Pancreas (tissue), 10 donors: ENCODE data around the gene COL20A1. TPM values are rescaled to one million over a fixed set of nuclear protein-coding genes. Genes with fewer than 3 reads are reported as not detected.

Experiments used
- ATAC-seq, 4 donors: fragments of 200-7000 bp; cut with Tn5 transposase; one replicate each; pipeline versions ENCODE4 v1.8.0 to v1.9.1; 2020; ENCODE audit warnings: mild to moderate bottlenecking in 4 of 4, moderate library complexity in 4 of 4
- DNase-seq, 6 donors: peaks; one replicate each; pipeline ENCODE4 v3.0.0-alpha.2; 2020
- FAIRE-seq: peaks from 2 replicates; lab custom pipeline; 2012; peaks lifted over from hg19 to GRCh38; lab: Jason Lieb, UNC
- H3K27ac ChIP-seq, 4 donors: fragments of 200-600 bp; sonication (generic); 1 replicate in 3 of 4; 2 replicates in 1 of 4; pipeline versions ENCODE4 v1.5.0 to v1.8.0; 2020
- H3K27me3 ChIP-seq, 4 donors: fragments of 200-600 bp; one replicate each; pipeline ENCODE4 v1.8.0; 2021
- H3K36me3 ChIP-seq, 3 donors: fragments of 200-600 bp; sonication (generic) in 1 of 3; one replicate each; pipeline versions ENCODE4 v1.5.0 to v1.8.0; 2020 to 2021
- H3K4me1 ChIP-seq, 3 donors: fragments of 200-600 bp; one replicate each; pipeline ENCODE4 v1.8.0; 2021
- H3K4me3 ChIP-seq, 4 donors: fragments of 200-600 bp; sonication (generic) in 2 of 4; one replicate each; pipeline versions ENCODE4 v1.5.0 to v1.8.0; 2020 to 2021
- H3K9me3 ChIP-seq, 4 donors: fragments of 200-600 bp; one replicate each; pipeline ENCODE4 v1.8.0; 2021
- WGBS, 2 donors: extraction: QIAGEN DNeasy Blood & Tissue Kit; methylation state at CpG; one replicate each; pipeline ENCODE4 v1.1.7; 2013; 5-methylcytosine and 5-hydroxymethylcytosine counted together
- intact Hi-C, 3 donors: fragments of 100-400 bp; cut with DNase I; formaldehyde crosslinking; loops; one replicate each; pipeline versions ENCODE4 v1.11.1 to v1.14.2; 2022
- polyA plus RNA-seq, 2 donors: library from polyadenylated mRNA; stranded (reverse); fragments of 200-250 nt; gene quantifications; one replicate each; pipeline ENCODE4 v1.2.3, GENCODE V29; 2013
- total RNA-seq, 6 donors: library from RNA; stranded (reverse); fragmentation: NEBNext Ultra II Directional in 4 of 6; extraction: Animal tissue kit (Norgen Biotek cat#: 25700) in 4 of 6; gene quantifications; one replicate each; pipeline versions ENCODE4 v1.2.1 to v1.2.4, GENCODE V29; 2021 to 2023
- TF ChIP-seq, protein P1 (sequence below), 4 donors: fragments of 200-600 bp; sonication (generic) in 3 of 4; IDR thresholded peaks; one replicate each; pipeline versions ENCODE4 v1.5.0 to v1.8.0; 2021; ENCODE audit warnings: antibody characterized with exemption in 4 of 4
- donor health status: healthy with polysubstance abuse.
- donor health status: DM: no; HTN: no; CAD: no; lungs with moderate emphysema.
- donor health status: DM: no; HTN: no; CAD: no.
- donor health status: control.
- donor health status: control.
- donor health status: Bipolar disorder and iron deficiency.
- donor health status: DM: yes; HTN: yes; CAD: no.
- donor health status: DM: no; HTN: no; CAD: no.
- donor health status: DM: no; HTN: no; CAD: no.
- donor health status: DM: yes; HTN: yes; CAD: no.

COL20A1 gene
- total and polyA plus RNA-seq, 8 donors = 0.05 TPM; not detected in 7

GRCh38 chr20:63369024-63369530 lies 76.1 kb downstream of the COL20A1 start:
- 69 to 78% methylated on average over 10 of the region's 10 CpGs for WGBS, 2 donors
- intact Hi-C loops = no loop called here
- TF ChIP-seq, protein P1, sequence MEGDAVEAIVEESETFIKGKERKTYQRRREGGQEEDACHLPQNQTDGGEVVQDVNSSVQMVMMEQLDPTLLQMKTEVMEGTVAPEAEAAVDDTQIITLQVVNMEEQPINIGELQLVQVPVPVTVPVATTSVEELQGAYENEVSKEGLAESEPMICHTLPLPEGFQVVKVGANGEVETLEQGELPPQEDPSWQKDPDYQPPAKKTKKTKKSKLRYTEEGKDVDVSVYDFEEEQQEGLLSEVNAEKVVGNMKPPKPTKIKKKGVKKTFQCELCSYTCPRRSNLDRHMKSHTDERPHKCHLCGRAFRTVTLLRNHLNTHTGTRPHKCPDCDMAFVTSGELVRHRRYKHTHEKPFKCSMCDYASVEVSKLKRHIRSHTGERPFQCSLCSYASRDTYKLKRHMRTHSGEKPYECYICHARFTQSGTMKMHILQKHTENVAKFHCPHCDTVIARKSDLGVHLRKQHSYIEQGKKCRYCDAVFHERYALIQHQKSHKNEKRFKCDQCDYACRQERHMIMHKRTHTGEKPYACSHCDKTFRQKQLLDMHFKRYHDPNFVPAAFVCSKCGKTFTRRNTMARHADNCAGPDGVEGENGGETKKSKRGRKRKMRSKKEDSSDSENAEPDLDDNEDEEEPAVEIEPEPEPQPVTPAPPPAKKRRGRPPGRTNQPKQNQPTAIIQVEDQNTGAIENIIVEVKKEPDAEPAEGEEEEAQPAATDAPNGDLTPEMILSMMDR (IDR thresholded peaks at IDR 0.05) = no peak
- FAIRE-seq (no peak), DNase-seq (no peak), ATAC-seq (no peak)
- Histone ChIP-seq H3K36me3 (no peaks in the 10 kb centered on the region), H3K4me3 (no peak overlapping the region), H3K27me3 (peaks cover 0 to 7% (median 0%) of the 10 kb centered on the region in 4 donors), H3K9me3 (no peaks in the 10 kb centered on the region), H3K4me1 (no peaks in the 10 kb centered on the region), H3K27ac (no peak overlapping the region)

DNA sequence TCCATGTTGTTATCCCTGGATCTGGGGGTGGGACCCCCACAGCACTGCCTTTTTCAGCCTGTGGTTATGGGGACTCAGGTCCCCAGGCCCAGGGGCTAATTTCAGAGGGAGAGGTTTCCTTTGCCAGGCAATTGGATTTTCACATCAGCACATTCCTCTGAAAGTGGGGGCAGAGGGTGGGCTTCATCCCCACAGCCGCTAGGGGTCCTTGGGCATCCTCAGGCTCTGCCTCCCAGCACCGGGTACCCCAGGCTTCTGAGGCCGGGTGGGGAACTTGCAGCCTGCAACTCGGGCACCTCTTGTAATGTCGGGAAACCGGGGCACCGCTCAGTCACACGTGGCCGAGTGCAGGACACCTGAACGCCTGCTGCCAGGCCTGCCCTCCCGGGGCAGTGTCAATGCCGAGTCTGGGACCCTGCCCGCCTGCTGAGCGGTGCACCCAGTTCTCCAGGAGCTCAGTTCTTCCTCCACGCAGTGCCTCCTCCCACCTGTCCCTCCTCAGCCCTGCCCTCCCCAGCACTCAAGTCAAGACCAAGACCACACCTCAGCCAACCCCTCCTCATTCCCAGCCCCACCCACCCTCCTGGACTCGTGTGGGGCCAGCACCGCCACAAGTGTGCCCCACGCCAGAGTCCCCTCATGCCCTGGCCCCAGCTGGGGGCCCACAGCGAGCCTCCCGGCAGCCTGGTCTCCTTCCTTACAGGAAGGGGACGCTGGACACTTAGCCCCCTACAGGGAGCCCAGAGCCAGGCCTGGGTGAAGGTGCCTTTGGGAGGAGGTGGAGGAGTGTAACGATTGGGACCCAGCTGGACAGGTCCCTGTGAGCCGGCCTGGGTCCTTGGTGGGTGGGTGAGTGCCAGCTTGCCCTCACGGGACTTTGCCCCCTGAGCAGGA lies 77.0 kb downstream of the COL20A1 start:
- TF ChIP-seq, protein P1 (IDR thresholded peaks at IDR 0.05) = no peak
- Histone ChIP-seq H3K9me3 (no peaks in the 10 kb centered on the region), H3K27me3 (peaks cover 0 to 6% (median 0%) of the 10 kb centered on the region in 4 donors), H3K4me3 (no peak overlapping the region), H3K27ac (no peak overlapping the region), H3K4me1 (no peaks in the 10 kb centered on the region), H3K36me3 (no peaks in the 10 kb centered on the region)
- DNase-seq (peak in 1 of 6 donors; percentile 50), FAIRE-seq (no peak), ATAC-seq (no peak)
- intact Hi-C loops = no loop called here
- WGBS, 2 donors = 42 to 45% methylated on average over 24 of the region's 24 CpGs

DNA sequence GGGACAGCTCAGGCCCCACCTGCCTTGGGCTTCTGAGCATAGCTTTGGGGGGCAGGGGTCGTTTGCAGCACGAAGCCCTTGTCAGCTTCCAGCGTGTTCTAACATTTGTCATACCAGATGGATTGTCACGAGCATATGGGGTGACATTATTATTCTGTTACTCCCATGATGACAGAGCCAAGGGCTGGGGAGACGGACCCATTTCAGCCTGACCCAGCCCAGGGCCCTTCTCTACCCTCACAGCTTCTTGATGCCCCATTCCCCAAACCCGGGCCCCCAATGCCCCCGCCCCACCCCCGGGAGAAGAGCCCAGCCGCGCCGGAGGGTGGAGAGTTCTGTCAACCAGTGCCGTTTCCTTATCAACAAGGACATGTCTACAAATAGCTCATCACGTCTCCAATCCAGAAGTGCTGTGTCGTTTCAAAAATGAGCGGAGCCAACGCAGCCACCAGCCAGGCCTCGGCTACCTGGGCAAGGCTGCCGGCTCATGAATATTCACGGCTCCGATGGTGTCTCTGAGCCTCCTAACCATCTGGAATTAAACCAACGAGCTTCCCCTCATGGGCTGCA lies 77.7 kb downstream of the COL20A1 start:
- TF ChIP-seq, protein P1 (IDR thresholded peaks at IDR 0.05) = no peak
- FAIRE-seq (no peak), ATAC-seq (no peak), DNase-seq (peak in 1 of 6 donors; percentile 26)
- intact Hi-C loops = no loop called here
- H3K4me3 ChIP-seq = no peak overlapping the region
- no peak overlapping the region for H3K27ac ChIP-seq
- 18 to 24% methylated on average over 21 of the region's 21 CpGs for WGBS, 2 donors
- H3K36me3 ChIP-seq = no peaks in the 10 kb centered on the region
- no peaks in the 10 kb centered on the region for H3K4me1 ChIP-seq
- no peaks in the 10 kb centered on the region for H3K27me3 ChIP-seq
- H3K9me3 ChIP-seq = no peaks in the 10 kb centered on the region

DNA sequence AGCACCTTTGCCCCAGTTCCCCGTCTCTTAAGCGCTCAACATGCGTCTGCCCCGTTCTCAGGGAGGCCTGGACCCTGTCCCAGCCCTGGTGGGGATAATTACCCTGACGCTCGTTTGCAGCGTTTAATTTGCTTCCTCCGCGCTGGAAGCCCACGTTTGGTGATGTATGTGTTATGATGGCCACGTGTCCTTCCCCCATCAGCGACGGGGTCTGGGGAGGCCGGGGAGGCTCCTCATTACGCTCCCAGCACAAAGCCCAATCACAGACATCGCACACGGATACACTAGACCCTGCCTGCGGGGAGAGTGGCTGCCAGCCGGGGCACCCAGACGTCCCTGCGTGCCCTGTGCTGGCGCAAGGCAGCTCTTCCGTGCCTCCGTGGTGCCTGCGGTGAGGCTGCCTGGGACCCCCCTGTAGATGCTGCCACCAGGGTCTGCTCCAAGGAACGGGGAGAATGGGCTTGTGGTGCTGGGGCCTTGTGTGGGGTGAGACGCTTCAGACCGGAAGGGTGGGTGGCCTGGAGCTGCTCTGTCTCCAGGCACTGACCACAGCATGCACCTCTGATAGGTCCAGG lies 78.4 kb downstream of the COL20A1 start:
- Histone ChIP-seq H3K4me1 (no peaks in the 10 kb centered on the region), H3K27ac (no peak overlapping the region), H3K27me3 (no peaks in the 10 kb centered on the region), H3K4me3 (no peak overlapping the region), H3K36me3 (no peaks in the 10 kb centered on the region), H3K9me3 (no peaks in the 10 kb centered on the region)
- no peak for FAIRE-seq
- DNase-seq = peak in 1 of 6 donors; percentile 34
- ATAC-seq = no peak
- TF ChIP-seq, protein P1 (IDR thresholded peaks at IDR 0.05) = no peak
- intact Hi-C loops = no loop called here
- WGBS, 2 donors = 53 to 63% methylated on average over 28 of the region's 28 CpGs
